Activated CD4-positive, CD25-positive, alpha-beta regulatory T cell (primary cell): ENCODE data around the gene CELA3B.
"Not testable (repeated sequence)": the region's sequence is repeated elsewhere in the genome, so short reads cannot be mapped to it uniquely, and the experiment has no call there.

Source experiments
- DNase-seq, 4 experiments: peaks; one replicate each; lab custom pipeline; 2025; lab: John Stamatoyannopoulos, UW

Gene CELA3B

GRCh38 chr1:21942959-21943640, 33.7 kb upstream of the CELA3B start:
- DNase-seq = not testable (repeated sequence)

- no peak for DNase-seq
Observed at GRCh38 chr1:21944733-21945073, 32.1 kb upstream of the CELA3B start.

- no peak for DNase-seq
Observed at GRCh38 chr1:21946836-21947587, 29.8 kb upstream of the CELA3B start.

- no peak for DNase-seq
Observed at GRCh38 chr1:21950734-21951133, 26.1 kb upstream of the CELA3B start.

- DNase-seq = no peak
Observed at GRCh38 chr1:21951226-21951870, 25.5 kb upstream of the CELA3B start.

GRCh38 chr1:21952786-21953520, 23.9 kb upstream of the CELA3B start:
- no peak for DNase-seq

GRCh38 chr1:21955058-21955457, 21.8 kb upstream of the CELA3B start:
- DNase-seq = no peak

GRCh38 chr1:21955501-21956281, 21.1 kb upstream of the CELA3B start:
- DNase-seq = no peak

- peak in 3 of 4 experiments; percentile 22 to 33 (median 23) for DNase-seq
Observed at GRCh38 chr1:21956720-21957552, 19.9 kb upstream of the CELA3B start.

- no peak for DNase-seq
Observed at GRCh38 chr1:21961337-21961736, 15.5 kb upstream of the CELA3B start.

GRCh38 chr1:21961799-21962198, 15.0 kb upstream of the CELA3B start:
- no peak for DNase-seq

GRCh38 chr1:21963477-21964217, 13.2 kb upstream of the CELA3B start:
- DNase-seq = peak; percentile 56 to 76 (median 70)

GRCh38 chr1:21966247-21967000, 10.4 kb upstream of the CELA3B start:
- no peak for DNase-seq

GRCh38 chr1:21967216-21967615, 9.6 kb upstream of the CELA3B start:
- DNase-seq = not testable (repeated sequence)

- DNase-seq = not testable (repeated sequence)
Observed at GRCh38 chr1:21969066-21969465, 7.8 kb upstream of the CELA3B start.

- not testable (repeated sequence) for DNase-seq
Observed at GRCh38 chr1:21970523-21970922, 6.3 kb upstream of the CELA3B start.

GRCh38 chr1:21972973-21973441, 3.8 kb upstream of the CELA3B start:
- not testable (repeated sequence) for DNase-seq

- DNase-seq = not testable (repeated sequence)
Observed at GRCh38 chr1:21973948-21974347, 2.9 kb upstream of the CELA3B start.

- not testable (repeated sequence) for DNase-seq
Observed at GRCh38 chr1:21974699-21975098, 2.1 kb upstream of the CELA3B start.
